ENCODE data around the gene NAALADL2.

The NAALADL2 gene

GRCh38 chr3:175118382-175118941, 259.3 kb downstream of the NAALADL2 start:
- H3K27me3 ChIP-seq (ENCODE audit: insufficient read depth, low read length, poor library complexity), result no peaks in the 10 kb centered on the region
- H3K9me3 ChIP-seq (ENCODE audit: insufficient read depth, low read length, severe bottlenecking), result no peaks in the 10 kb centered on the region
- ATAC-seq (ENCODE audit: insufficient read depth, low read depth), result no peak
- H3K4me1 ChIP-seq (ENCODE audit: insufficient read depth, low read length), result no peaks in the 10 kb centered on the region
- H3K36me3 ChIP-seq (ENCODE audit: insufficient read depth, low read length), result no peaks in the 10 kb centered on the region
- H3K79me2 ChIP-seq (ENCODE audit: insufficient read depth, low read length), result no peaks in the 10 kb centered on the region
- H3K27ac ChIP-seq (ENCODE audit: low read length), result no peak overlapping the region
- H3K4me3 ChIP-seq (ENCODE audit: low read depth in 1 of 2, low read length in 2 of 2), result no peak overlapping the region
- no peak overlapping the region for H2AFZ ChIP-seq (ENCODE audit: low read depth, low read length)
- DNase-seq, result no peak
- H3K4me2 ChIP-seq (ENCODE audit: insufficient read depth, low read length), result no peak overlapping the region
- H3K9ac ChIP-seq (ENCODE audit: low read depth, low read length), result no peak overlapping the region
- TF ChIP-seq CTCF (IDR thresholded peaks at IDR 0.05; ENCODE audit: borderline replicate concordance, extremely low read depth, low read length, poor library complexity, severe bottlenecking) (no peak), EZH2 (IDR thresholded peaks at IDR 0.05; ENCODE audit: borderline replicate concordance, low read depth, low read length, severe bottlenecking) (no peak)
- no peaks in the 10 kb centered on the region for H4K20me1 ChIP-seq (ENCODE audit: insufficient read depth, low read length)

DNA sequence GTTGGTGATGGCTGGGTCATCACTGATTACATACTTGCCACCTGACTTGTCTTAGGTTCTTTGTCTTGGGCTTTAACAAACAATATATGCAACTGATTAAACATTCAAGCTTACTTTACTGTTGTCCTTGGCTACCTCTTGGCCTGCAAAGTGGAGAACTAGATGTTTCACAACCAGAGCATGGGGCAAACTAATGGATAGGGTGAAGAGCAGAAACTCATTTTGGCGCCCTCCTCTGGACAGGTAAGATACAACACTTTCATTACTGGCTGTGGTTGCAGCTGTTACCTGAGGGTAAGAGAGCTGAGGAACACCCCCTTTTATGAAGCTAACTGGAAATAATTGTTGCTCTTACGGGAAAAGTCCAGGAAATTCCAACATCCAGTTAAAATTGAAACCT, 262.1 kb downstream of the NAALADL2 start:
- DNase-seq (no peak), ATAC-seq (ENCODE audit: insufficient read depth, low read depth) (no peak)
- no peaks in the 10 kb centered on the region for H3K79me2 ChIP-seq (ENCODE audit: insufficient read depth, low read length)
- no peaks in the 10 kb centered on the region for H3K4me1 ChIP-seq (ENCODE audit: insufficient read depth, low read length)
- no peak overlapping the region for H3K9ac ChIP-seq (ENCODE audit: low read depth, low read length)
- TF ChIP-seq CTCF (IDR thresholded peaks at IDR 0.05; ENCODE audit: borderline replicate concordance, extremely low read depth, low read length, poor library complexity, severe bottlenecking) (peak; percentile 43), EZH2 (IDR thresholded peaks at IDR 0.05; ENCODE audit: borderline replicate concordance, low read depth, low read length, severe bottlenecking) (no peak)
- H3K36me3 ChIP-seq (ENCODE audit: insufficient read depth, low read length), result no peaks in the 10 kb centered on the region
- no peaks in the 10 kb centered on the region for H4K20me1 ChIP-seq (ENCODE audit: insufficient read depth, low read length)
- no peak overlapping the region for H3K27ac ChIP-seq (ENCODE audit: low read length)
- no peak overlapping the region for H2AFZ ChIP-seq (ENCODE audit: low read depth, low read length)
- H3K27me3 ChIP-seq (ENCODE audit: insufficient read depth, low read length, poor library complexity), result no peaks in the 10 kb centered on the region
- H3K9me3 ChIP-seq (ENCODE audit: insufficient read depth, low read length, severe bottlenecking), result no peaks in the 10 kb centered on the region
- no peak overlapping the region for H3K4me2 ChIP-seq (ENCODE audit: insufficient read depth, low read length)
- no peak overlapping the region for H3K4me3 ChIP-seq (ENCODE audit: low read depth in 1 of 2, low read length in 2 of 2)

DNA sequence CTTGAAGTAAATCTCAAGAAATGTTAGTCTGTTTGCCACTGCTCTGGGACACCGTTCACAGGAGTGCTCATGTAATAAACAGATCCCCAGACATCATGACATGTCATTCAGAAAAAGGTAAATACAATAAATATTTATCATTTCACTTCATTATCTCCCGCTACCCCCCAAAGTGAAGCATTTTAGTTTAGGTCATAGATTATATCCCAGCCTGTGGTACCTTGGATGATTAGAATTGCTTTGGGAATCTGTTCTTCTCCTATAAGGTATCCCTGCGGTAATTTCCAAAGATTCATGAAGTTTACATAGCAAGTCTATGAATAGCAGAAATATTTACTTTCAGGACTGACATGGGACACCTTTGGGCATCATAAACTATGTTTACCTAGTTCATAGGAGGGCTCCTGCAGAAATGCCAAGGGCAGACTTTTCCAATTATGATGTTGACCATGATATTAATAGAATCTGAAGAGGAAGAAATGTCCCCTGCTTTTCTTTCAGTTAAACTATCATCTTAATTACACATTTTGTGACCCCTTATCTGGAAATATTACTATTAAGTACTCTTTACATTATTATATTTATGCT, 268.0 kb downstream of the NAALADL2 start:
- Histone ChIP-seq H3K9me3 (ENCODE audit: insufficient read depth, low read length, severe bottlenecking) (no peaks in the 10 kb centered on the region), H3K36me3 (ENCODE audit: insufficient read depth, low read length) (no peaks in the 10 kb centered on the region), H3K9ac (ENCODE audit: low read depth, low read length) (no peak overlapping the region), H4K20me1 (ENCODE audit: insufficient read depth, low read length) (no peaks in the 10 kb centered on the region), H2AFZ (ENCODE audit: low read depth, low read length) (no peak overlapping the region), H3K4me1 (ENCODE audit: insufficient read depth, low read length) (no peaks in the 10 kb centered on the region), H3K4me3 (ENCODE audit: low read depth in 1 of 2, low read length in 2 of 2) (no peak overlapping the region), H3K79me2 (ENCODE audit: insufficient read depth, low read length) (no peaks in the 10 kb centered on the region), H3K4me2 (ENCODE audit: insufficient read depth, low read length) (no peak overlapping the region), H3K27me3 (ENCODE audit: insufficient read depth, low read length, poor library complexity) (no peaks in the 10 kb centered on the region), H3K27ac (ENCODE audit: low read length) (no peak overlapping the region)
- ATAC-seq (ENCODE audit: insufficient read depth, low read depth) (no peak), DNase-seq (no peak)
- TF ChIP-seq CTCF (IDR thresholded peaks at IDR 0.05; ENCODE audit: borderline replicate concordance, extremely low read depth, low read length, poor library complexity, severe bottlenecking) (no peak), EZH2 (IDR thresholded peaks at IDR 0.05; ENCODE audit: borderline replicate concordance, low read depth, low read length, severe bottlenecking) (no peak)

All from DND-41 (cell line).